Caco-2 (cell line): Measurements from ENCODE around the gene ERC1. TPM values are rescaled to one million over a fixed set of nuclear protein-coding genes. Genes with fewer than 3 reads are reported as not detected.

Experiments used
- BruUV-seq: library from RNA; stranded (reverse); fragments of 400-500 nt; replicated peaks from 2 replicates; lab custom pipeline; 2021; lab: Mats Ljungman, UMichigan
- CTCF ChIA-PET: fragments of 300-600 bp; sonication (Branson Sonifier 250); formaldehyde crosslinking; loops from one replicate; lab custom pipeline; 2022; ENCODE audit warnings: antibody characterized with exemption; lab: Charles Lee
- POLR2A ChIA-PET: fragments of 300-600 bp; sonication (Branson Sonifier 250); formaldehyde crosslinking; loops from one replicate; lab custom pipeline; 2022; ENCODE audit warnings: antibody characterized with exemption; lab: Charles Lee
- DNase-seq, 2 experiments: peaks; one replicate each; pipeline versions ENCODE4 v3.0.0 to v3.0.0-alpha.2; 2020 to 2022
- H3K27me3 ChIP-seq: replicated peaks from 2 replicates; pipeline ENCODE4 v1.6.0; 2011; ENCODE audit warnings: low read length; ENCODE audit not compliant: control insufficient read depth, insufficient read depth
- H3K36me3 ChIP-seq: 2 replicates; pipeline ENCODE4 v1.5.1; 2011; ENCODE audit warnings: low read length; ENCODE audit not compliant: control insufficient read depth, insufficient read depth
- H3K4me1 ChIP-seq: fragments of 250-450 bp; sonication (Bioruptor Pico); 2 replicates; pipeline ENCODE4 v1.5.1; 2020; ENCODE audit warnings: mild to moderate bottlenecking
- H3K4me3 ChIP-seq: 2 replicates; pipeline ENCODE4 v1.5.1; 2011; ENCODE audit warnings: low read depth, mild to moderate bottlenecking, control low read depth, low read length
- H3K9me3 ChIP-seq: fragments of 250-450 bp; sonication (Bioruptor Pico); 2 replicates; pipeline ENCODE4 v1.5.1; 2020; ENCODE audit warnings: mild to moderate bottlenecking, moderate library complexity
- H3K27ac Mint-ChIP-seq: one replicate; pipeline ENCODE4 v1.8.0; 2022; ENCODE audit warnings: mixed read lengths; ENCODE audit not compliant: unreplicated experiment
- H3K27me3 Mint-ChIP-seq: one replicate; pipeline ENCODE4 v1.8.0; 2022; ENCODE audit warnings: mixed read lengths; ENCODE audit not compliant: insufficient read depth, unreplicated experiment
- H3K36me3 Mint-ChIP-seq: one replicate; pipeline ENCODE4 v1.8.0; 2022; ENCODE audit warnings: mild to moderate bottlenecking, mixed read lengths; ENCODE audit not compliant: insufficient read depth, unreplicated experiment
- H3K4me1 Mint-ChIP-seq: one replicate; pipeline ENCODE4 v1.8.0; 2022; ENCODE audit warnings: low read depth, mixed read lengths; ENCODE audit not compliant: unreplicated experiment
- H3K4me3 Mint-ChIP-seq: one replicate; pipeline ENCODE4 v1.8.0; 2022; ENCODE audit warnings: mild to moderate bottlenecking, moderate library complexity, mixed read lengths; ENCODE audit not compliant: unreplicated experiment
- H3K9me3 Mint-ChIP-seq: one replicate; pipeline ENCODE4 v1.8.0; 2022; ENCODE audit warnings: mixed read lengths; ENCODE audit not compliant: unreplicated experiment
- intact Hi-C: fragments of 100-400 bp; cut with micrococcal nuclease; formaldehyde crosslinking; loops from one replicate; pipeline ENCODE4 v1.10.0; 2022; ENCODE audit not compliant: unreplicated experiment
- total RNA-seq: library from RNA; stranded (reverse); gene quantifications from 2 replicates; pipeline ENCODE4 v1.2.3, GENCODE V29; 2022
- TF ChIP-seq, protein P1 (sequence below), 2 experiments: fragments of 200-600 bp in 1 of 2; IDR thresholded peaks; 1 replicate in 1 of 2; 2 replicates in 1 of 2; pipeline versions ENCODE4 v1.5.1 to v1.8.0; 2011 to 2022; ENCODE audit warnings: antibody characterized with exemption in 1 of 2, control low read depth in 1 of 2, inconsistent platforms in 1 of 2, low read depth in 1 of 2, low read length in 1 of 2, mild to moderate bottlenecking in 1 of 2, moderate library complexity in 1 of 2; ENCODE audit not compliant: insufficient read depth in 1 of 2, severe bottlenecking in 1 of 2, unreplicated experiment in 1 of 2

Gene ERC1
- total RNA-seq, 1 experiment from 2014 or later, result 88.4 TPM

- TF ChIP-seq, protein P1, sequence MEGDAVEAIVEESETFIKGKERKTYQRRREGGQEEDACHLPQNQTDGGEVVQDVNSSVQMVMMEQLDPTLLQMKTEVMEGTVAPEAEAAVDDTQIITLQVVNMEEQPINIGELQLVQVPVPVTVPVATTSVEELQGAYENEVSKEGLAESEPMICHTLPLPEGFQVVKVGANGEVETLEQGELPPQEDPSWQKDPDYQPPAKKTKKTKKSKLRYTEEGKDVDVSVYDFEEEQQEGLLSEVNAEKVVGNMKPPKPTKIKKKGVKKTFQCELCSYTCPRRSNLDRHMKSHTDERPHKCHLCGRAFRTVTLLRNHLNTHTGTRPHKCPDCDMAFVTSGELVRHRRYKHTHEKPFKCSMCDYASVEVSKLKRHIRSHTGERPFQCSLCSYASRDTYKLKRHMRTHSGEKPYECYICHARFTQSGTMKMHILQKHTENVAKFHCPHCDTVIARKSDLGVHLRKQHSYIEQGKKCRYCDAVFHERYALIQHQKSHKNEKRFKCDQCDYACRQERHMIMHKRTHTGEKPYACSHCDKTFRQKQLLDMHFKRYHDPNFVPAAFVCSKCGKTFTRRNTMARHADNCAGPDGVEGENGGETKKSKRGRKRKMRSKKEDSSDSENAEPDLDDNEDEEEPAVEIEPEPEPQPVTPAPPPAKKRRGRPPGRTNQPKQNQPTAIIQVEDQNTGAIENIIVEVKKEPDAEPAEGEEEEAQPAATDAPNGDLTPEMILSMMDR (IDR thresholded peaks at IDR 0.05; ENCODE audit: insufficient read depth in 1 of 2, low read depth in 1 of 2, low read length in 1 of 2, severe bottlenecking in 1 of 2, unreplicated experiment in 1 of 2), result peak; percentile 16 to 39
- ChIA-PET CTCF (interaction anchor here (0.6 to 1.6 kb wide), 3 partner anchors 38 to 427 kb away, joined by 3 to 16 read pairs (median 3); no protein-coding TSS in a partner anchor), POLR2A (no interaction called here)
- intact Hi-C loops, result no loop called here
- Mint-ChIP-seq H3K36me3 (no peaks in the 10 kb centered on the region), H3K4me3 (no peak overlapping the region), H3K9me3 (no peaks in the 10 kb centered on the region), H3K27me3 (no peaks in the 10 kb centered on the region), H3K27ac (no peak overlapping the region), H3K4me1 (no peaks in the 10 kb centered on the region)
- no peaks in the 10 kb centered on the region for H3K4me1 ChIP-seq
- H3K36me3 ChIP-seq, result no peaks in the 10 kb centered on the region
- no peak for DNase-seq
- BruUV-seq, result no TSS peak
- peaks cover 3% of the 10 kb centered on the region; the same call in 1 of the 2 replicates for H3K9me3 ChIP-seq
- H3K4me3 ChIP-seq, result no peak overlapping the region
- no peaks in the 10 kb centered on the region for H3K27me3 ChIP-seq
Observed at GRCh38 chr12:1544996-1545700, 554.1 kb downstream of the ERC1 start.

Other genes with a start within 250 kb of the ERC1 start
- gene WNK1, start 238.6 kb upstream of the ERC1 start, total RNA-seq, result 206 and 224 TPM in 2 replicates
- 53.8 and 53.9 TPM in 2 replicates for gene RAD52, start 41.5 kb upstream of the ERC1 start, total RNA-seq